ENCODE measurements around the gene UBA6. TPM values are rescaled to one million over a fixed set of nuclear protein-coding genes. Genes with fewer than 3 reads are reported as not detected.

The UBA6 gene
- total and polyA plus RNA-seq, 2 donors (not counting 1 experiment from before 2014, with no cell fraction given), result 22.8 to 64.0 TPM

DNA sequence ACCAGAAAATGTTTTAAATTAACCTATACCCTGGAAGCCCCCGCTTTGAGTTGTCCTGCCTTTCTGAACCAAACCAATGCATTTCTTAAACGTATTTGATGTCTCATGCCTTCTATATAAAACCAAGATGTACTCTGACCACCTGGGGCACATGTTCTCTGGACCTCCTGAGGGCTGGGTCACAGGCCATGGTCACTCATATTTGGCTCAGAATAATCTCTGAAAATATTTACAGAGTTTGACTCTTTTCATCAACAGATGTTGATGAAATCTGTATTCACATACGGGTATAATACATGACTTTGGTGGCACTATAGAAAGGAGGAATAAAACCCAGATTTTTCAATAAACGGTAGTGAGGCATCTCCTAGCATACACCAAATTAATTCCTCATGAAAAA, 86.8 kb downstream of the UBA6 start:
- no peak overlapping the region for H3K4me3 Mint-ChIP-seq
- WGBS (ENCODE audit: insufficient coverage), result 100% methylated on average over 2 of the region's 4 CpGs

DNA sequence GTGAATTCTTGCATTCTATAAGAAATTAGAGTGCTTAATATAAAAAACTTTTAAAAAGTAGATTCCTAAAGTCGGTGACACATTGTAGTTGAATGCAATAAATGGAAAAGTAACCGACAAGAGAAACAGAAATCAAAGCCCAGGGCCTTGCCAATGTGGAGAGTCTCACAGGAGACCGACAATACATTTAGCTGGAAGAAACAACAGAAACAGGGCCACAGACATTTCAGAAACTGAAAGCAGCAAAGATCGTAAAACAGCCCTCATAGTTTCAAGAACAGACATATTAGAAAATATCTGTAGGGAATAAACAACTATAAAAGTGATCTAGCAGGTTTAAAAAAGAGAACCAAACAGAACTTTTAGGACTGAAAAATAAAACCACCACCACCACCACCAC, 92.9 kb downstream of the UBA6 start:
- CTCF ChIA-PET, result no interaction called here
- no peaks in the 10 kb centered on the region for H3K27me3 ChIP-seq (replicated peaks in 1 of 4; ENCODE audit: control extremely low read depth in 1 of 4, control insufficient read depth in 3 of 4, insufficient read depth in 4 of 4, low read length in 3 of 4)
- Mint-ChIP-seq H3K9me3 (ENCODE audit: insufficient read depth) (peaks cover 2% of the 10 kb centered on the region), H3K4me3 (no peak overlapping the region), H3K4me1 (peaks cover 14% of the 10 kb centered on the region), H3K27me3 (no peaks in the 10 kb centered on the region), H3K27ac (peak overlapping the region; percentile 37)
- no peak overlapping the region for H2AFZ ChIP-seq (ENCODE audit: insufficient read depth, low read depth, low read length, poor library complexity, severe bottlenecking)
- peaks cover 9% of the 10 kb centered on the region for H3K79me2 ChIP-seq (ENCODE audit: control insufficient read depth, insufficient read depth, low read length)
- H3K4me3 ChIP-seq (ENCODE audit: control extremely low read depth in 1 of 5, extremely low read depth in 1 of 5, insufficient read depth in 1 of 5, low read depth in 2 of 5, low read length in 4 of 5), result no peak overlapping the region
- no peak for DNase-seq
- H3K4me2 ChIP-seq (replicated peaks; ENCODE audit: low read depth, low read length, poor library complexity, severe bottlenecking), result no peak overlapping the region
- peak overlapping the region in 1 of 2 donors; percentile 3 for H3K27ac ChIP-seq (ENCODE audit: low read length in 2 of 2)
- peaks cover 9% of the 10 kb centered on the region for H4K20me1 ChIP-seq (ENCODE audit: control insufficient read depth, insufficient read depth, low read length, poor library complexity, severe bottlenecking)
- WGBS (ENCODE audit: insufficient coverage), result 100% methylated on average over 2 of the region's 4 CpGs
- no peak for ATAC-seq (ENCODE audit: low read depth)
- POLR2A ChIA-PET, result no interaction called here
- H3K9me3 ChIP-seq (ENCODE audit: control extremely low read depth in 1 of 3, control insufficient read depth in 2 of 3, insufficient read depth in 1 of 3, low read length in 2 of 3), result peaks cover 4 to 15% (median 4%) of the 10 kb centered on the region in 3 donors
- H3K9ac ChIP-seq (ENCODE audit: low read length), result no peak overlapping the region
- H3K4me1 ChIP-seq (ENCODE audit: control insufficient read depth in 2 of 2, insufficient read depth in 2 of 2, low read length in 2 of 2), result no peaks in the 10 kb centered on the region
- intact Hi-C loops (cut with micrococcal nuclease), result no loop called here
- peaks cover 13 to 44% of the 10 kb centered on the region in 2 experiments for H3K36me3 ChIP-seq (replicated peaks in 1 of 2; ENCODE audit: control extremely low read depth in 1 of 2, control insufficient read depth in 1 of 2, extremely low read depth in 1 of 2, insufficient read depth in 2 of 2, low read length in 1 of 2)
- TF ChIP-seq, protein P1, sequence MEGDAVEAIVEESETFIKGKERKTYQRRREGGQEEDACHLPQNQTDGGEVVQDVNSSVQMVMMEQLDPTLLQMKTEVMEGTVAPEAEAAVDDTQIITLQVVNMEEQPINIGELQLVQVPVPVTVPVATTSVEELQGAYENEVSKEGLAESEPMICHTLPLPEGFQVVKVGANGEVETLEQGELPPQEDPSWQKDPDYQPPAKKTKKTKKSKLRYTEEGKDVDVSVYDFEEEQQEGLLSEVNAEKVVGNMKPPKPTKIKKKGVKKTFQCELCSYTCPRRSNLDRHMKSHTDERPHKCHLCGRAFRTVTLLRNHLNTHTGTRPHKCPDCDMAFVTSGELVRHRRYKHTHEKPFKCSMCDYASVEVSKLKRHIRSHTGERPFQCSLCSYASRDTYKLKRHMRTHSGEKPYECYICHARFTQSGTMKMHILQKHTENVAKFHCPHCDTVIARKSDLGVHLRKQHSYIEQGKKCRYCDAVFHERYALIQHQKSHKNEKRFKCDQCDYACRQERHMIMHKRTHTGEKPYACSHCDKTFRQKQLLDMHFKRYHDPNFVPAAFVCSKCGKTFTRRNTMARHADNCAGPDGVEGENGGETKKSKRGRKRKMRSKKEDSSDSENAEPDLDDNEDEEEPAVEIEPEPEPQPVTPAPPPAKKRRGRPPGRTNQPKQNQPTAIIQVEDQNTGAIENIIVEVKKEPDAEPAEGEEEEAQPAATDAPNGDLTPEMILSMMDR (IDR thresholded peaks at IDR 0.05), result no peak
- no peak for TF ChIP-seq EZH2 (IDR thresholded peaks at IDR 0.05; ENCODE audit: borderline replicate concordance, insufficient read depth, low read depth, low read length, poor library complexity, severe bottlenecking)

More for the DNA sequence above, 86.8 kb downstream of the UBA6 start:
- intact Hi-C loops (cut with micrococcal nuclease), result no loop called here
- Histone ChIP-seq H3K36me3 (replicated peaks in 1 of 2; ENCODE audit: control extremely low read depth in 1 of 2, control insufficient read depth in 1 of 2, extremely low read depth in 1 of 2, insufficient read depth in 2 of 2, low read length in 1 of 2) (peaks cover 3 to 11% of the 10 kb centered on the region in 2 experiments), H3K27me3 (replicated peaks in 1 of 4; ENCODE audit: control extremely low read depth in 1 of 4, control insufficient read depth in 3 of 4, insufficient read depth in 4 of 4, low read length in 3 of 4) (no peaks in the 10 kb centered on the region), H2AFZ (ENCODE audit: insufficient read depth, low read depth, low read length, poor library complexity, severe bottlenecking) (no peak overlapping the region), H3K4me1 (ENCODE audit: control insufficient read depth in 2 of 2, insufficient read depth in 2 of 2, low read length in 2 of 2) (no peaks in the 10 kb centered on the region), H3K9me3 (ENCODE audit: control extremely low read depth in 1 of 3, control insufficient read depth in 2 of 3, insufficient read depth in 1 of 3, low read length in 2 of 3) (peaks cover 4 to 17% (median 4%) of the 10 kb centered on the region in 3 donors), H3K4me3 (ENCODE audit: control extremely low read depth in 1 of 5, extremely low read depth in 1 of 5, insufficient read depth in 1 of 5, low read depth in 2 of 5, low read length in 4 of 5) (no peak overlapping the region), H3K27ac (ENCODE audit: low read length in 2 of 2) (no peak overlapping the region), H4K20me1 (ENCODE audit: control insufficient read depth, insufficient read depth, low read length, poor library complexity, severe bottlenecking) (no peaks in the 10 kb centered on the region), H3K4me2 (replicated peaks; ENCODE audit: low read depth, low read length, poor library complexity, severe bottlenecking) (no peak overlapping the region), H3K9ac (ENCODE audit: low read length) (no peak overlapping the region), H3K79me2 (ENCODE audit: control insufficient read depth, insufficient read depth, low read length) (no peaks in the 10 kb centered on the region)
- Mint-ChIP-seq H3K27me3 (no peaks in the 10 kb centered on the region), H3K27ac (no peak overlapping the region), H3K9me3 (ENCODE audit: insufficient read depth) (peaks cover 2% of the 10 kb centered on the region), H3K4me1 (peaks cover 10% of the 10 kb centered on the region)
- DNase-seq, result no peak
- ChIA-PET POLR2A (no interaction called here), CTCF (no interaction called here)
- ATAC-seq (ENCODE audit: low read depth), result no peak
- TF ChIP-seq, protein P1 (IDR thresholded peaks at IDR 0.05), result no peak
- TF ChIP-seq EZH2 (IDR thresholded peaks at IDR 0.05; ENCODE audit: borderline replicate concordance, insufficient read depth, low read depth, low read length, poor library complexity, severe bottlenecking), result no peak
